ENCODE measurements around the gene ERH.
A peak's percentile ranks its signal among the peaks of the same experiment; 100 is the strongest.

Gene ERH

GRCh38 chr14:69401841-69402240 lies 3.7 kb upstream of the ERH start:
- no peak overlapping the region for H3K4me3 ChIP-seq (IDR thresholded peaks at IDR 0.05; ENCODE audit: insufficient read depth, low read depth, low read length)
- H2AFZ ChIP-seq (ENCODE audit: low read depth) = no peak overlapping the region
- no peaks in the 10 kb centered on the region for H3K27me3 ChIP-seq (ENCODE audit: insufficient read depth, low read depth)
- no peak overlapping the region for H3K4me2 ChIP-seq
- H4K20me1 ChIP-seq (ENCODE audit: insufficient read depth) = no peaks in the 10 kb centered on the region
- peaks cover 40% of the 10 kb centered on the region for H3K79me2 ChIP-seq (ENCODE audit: insufficient read depth, low read depth)
- TF ChIP-seq CTCF (conservative IDR thresholded peaks at IDR 0.05; ENCODE audit: low read depth, low read length) = no peak
- H3K4me1 ChIP-seq (ENCODE audit: low read depth, poor library complexity, severe bottlenecking) = peaks cover 30% of the 10 kb centered on the region
- H3K9ac ChIP-seq = no peak overlapping the region
- no peak overlapping the region for H3K27ac ChIP-seq
- no peaks in the 10 kb centered on the region for H3K36me3 ChIP-seq (ENCODE audit: insufficient read depth)

- H2AFZ ChIP-seq (ENCODE audit: low read depth) = no peak overlapping the region
- TF ChIP-seq CTCF (conservative IDR thresholded peaks at IDR 0.05; ENCODE audit: low read depth, low read length) = no peak
- no peaks in the 10 kb centered on the region for H3K27me3 ChIP-seq (ENCODE audit: insufficient read depth, low read depth)
- no peaks in the 10 kb centered on the region for H4K20me1 ChIP-seq (ENCODE audit: insufficient read depth)
- H3K4me2 ChIP-seq = peak overlapping the region; percentile 68; the same call in 1 of the 2 replicates
- H3K79me2 ChIP-seq (ENCODE audit: insufficient read depth, low read depth) = peaks cover 56% of the 10 kb centered on the region
- peaks cover 40% of the 10 kb centered on the region for H3K4me1 ChIP-seq (ENCODE audit: low read depth, poor library complexity, severe bottlenecking)
- no peak overlapping the region for H3K27ac ChIP-seq
- no peak overlapping the region for H3K4me3 ChIP-seq (IDR thresholded peaks at IDR 0.05; ENCODE audit: insufficient read depth, low read depth, low read length)
- no peak overlapping the region for H3K9ac ChIP-seq
- no peaks in the 10 kb centered on the region for H3K36me3 ChIP-seq (ENCODE audit: insufficient read depth)
These were observed 2.1 kb upstream of the ERH start for GRCh38 chr14:69400154-69400553.

- Histone ChIP-seq H3K27ac (no peak overlapping the region), H3K36me3 (ENCODE audit: insufficient read depth) (no peaks in the 10 kb centered on the region), H3K9ac (no peak overlapping the region), H3K27me3 (ENCODE audit: insufficient read depth, low read depth) (no peaks in the 10 kb centered on the region), H3K4me2 (peak overlapping the region; percentile 68; the same call in 1 of the 2 replicates), H2AFZ (ENCODE audit: low read depth) (no peak overlapping the region), H4K20me1 (ENCODE audit: insufficient read depth) (no peaks in the 10 kb centered on the region), H3K79me2 (ENCODE audit: insufficient read depth, low read depth) (peaks cover 60% of the 10 kb centered on the region), H3K4me3 (IDR thresholded peaks at IDR 0.05; ENCODE audit: insufficient read depth, low read depth, low read length) (no peak overlapping the region), H3K4me1 (ENCODE audit: low read depth, poor library complexity, severe bottlenecking) (peaks cover 40% of the 10 kb centered on the region)
- no peak for TF ChIP-seq CTCF (conservative IDR thresholded peaks at IDR 0.05; ENCODE audit: low read depth, low read length)
These were observed 1.7 kb upstream of the ERH start for GRCh38 chr14:69399750-69400149.

- no peak for TF ChIP-seq CTCF (conservative IDR thresholded peaks at IDR 0.05; ENCODE audit: low read depth, low read length)
- no peaks in the 10 kb centered on the region for H3K27me3 ChIP-seq (ENCODE audit: insufficient read depth, low read depth)
- peaks cover 40% of the 10 kb centered on the region for H3K4me1 ChIP-seq (ENCODE audit: low read depth, poor library complexity, severe bottlenecking)
- no peak overlapping the region for H3K4me3 ChIP-seq (IDR thresholded peaks at IDR 0.05; ENCODE audit: insufficient read depth, low read depth, low read length)
- H2AFZ ChIP-seq (ENCODE audit: low read depth) = peak overlapping the region; percentile 85
- H3K36me3 ChIP-seq (ENCODE audit: insufficient read depth) = no peaks in the 10 kb centered on the region
- H3K79me2 ChIP-seq (ENCODE audit: insufficient read depth, low read depth) = peaks cover 70% of the 10 kb centered on the region
- no peaks in the 10 kb centered on the region for H4K20me1 ChIP-seq (ENCODE audit: insufficient read depth)
- peak overlapping the region; percentile 88; the same call in 1 of the 2 replicates for H3K27ac ChIP-seq
- H3K4me2 ChIP-seq = peak overlapping the region; percentile 68
- peak overlapping the region; percentile 96; the same call in 1 of the 2 replicates for H3K9ac ChIP-seq
These were observed 715 bp upstream of the ERH start for GRCh38 chr14:69398818-69399210.
